CD4-positive, alpha-beta T cell (primary cell): Measurements from ENCODE around the gene TIGD1. TPM values are rescaled to one million over a fixed set of nuclear protein-coding genes. Genes with fewer than 3 reads are reported as not detected.

Experiments used
- ATAC-seq: fragments of 200-7000 bp; cut with Tn5 transposase; one replicate; pipeline ENCODE4 v1.10.0; 2022; ENCODE audit warnings: mild to moderate bottlenecking; ENCODE audit not compliant: poor library complexity
- CTCF ChIA-PET: fragments of 350-600 bp; sonication (Branson Sonifier 250); formaldehyde crosslinking; loops from one replicate; lab custom pipeline; 2021; ENCODE audit warnings: antibody characterized with exemption, inconsistent platforms; lab: Charles Lee
- POLR2A ChIA-PET: fragments of 350-600 bp; sonication (Branson Sonifier 250); formaldehyde crosslinking; loops from one replicate; lab custom pipeline; 2021; ENCODE audit warnings: antibody characterized with exemption, inconsistent platforms; lab: Charles Lee
- DNase-seq, 14 experiments: peaks; one replicate each; pipeline ENCODE4 v3.0.0-alpha.2; 2013 to 2020; ENCODE audit warnings: mixed read lengths in 2 of 14
- H3K27ac ChIP-seq, 2 donors: one replicate each; pipeline versions ENCODE4 v1.5.1 to v1.7.0; 2013; ENCODE audit warnings: low read length in 2 of 2, low read depth in 1 of 2, mild to moderate bottlenecking in 1 of 2
- H3K27me3 ChIP-seq, 2 experiments: 1 replicate in 1 of 2; 2 replicates in 1 of 2; pipeline versions ENCODE4 v1.6.1 to v1.7.0; 2013; ENCODE audit warnings: low read length in 2 of 2, control low read depth in 1 of 2, mild to moderate bottlenecking in 1 of 2, moderate library complexity in 1 of 2; ENCODE audit not compliant: insufficient read depth in 2 of 2, control insufficient read depth in 1 of 2
- H3K36me3 ChIP-seq: one replicate; pipeline ENCODE4 v1.6.1; 2013; ENCODE audit warnings: low read length, control low read depth; ENCODE audit not compliant: insufficient read depth
- H3K4me1 ChIP-seq: one replicate; pipeline ENCODE4 v1.6.1; 2013; ENCODE audit warnings: low read length, control low read depth; ENCODE audit not compliant: insufficient read depth
- H3K4me3 ChIP-seq: one replicate; pipeline ENCODE4 v1.5.1; 2013; ENCODE audit warnings: mild to moderate bottlenecking, low read length, moderate library complexity
- H3K9me3 ChIP-seq, 2 experiments: 1 replicate in 1 of 2; 2 replicates in 1 of 2; pipeline versions ENCODE4 v1.6.1 to v1.7.0; 2013; ENCODE audit warnings: low read length in 2 of 2, mild to moderate bottlenecking in 2 of 2, control low read depth in 1 of 2, moderate library complexity in 1 of 2; ENCODE audit not compliant: control insufficient read depth in 1 of 2, insufficient read depth in 1 of 2
- H3K27ac Mint-ChIP-seq: one replicate; pipeline ENCODE4 v1.8.0; 2020; ENCODE audit warnings: mixed read lengths
- H3K27me3 Mint-ChIP-seq: one replicate; pipeline ENCODE4 v1.8.0; 2021; ENCODE audit warnings: mixed read lengths
- H3K36me3 Mint-ChIP-seq: one replicate; pipeline ENCODE4 v1.8.0; 2021; ENCODE audit warnings: low read depth, mixed read lengths
- H3K4me1 Mint-ChIP-seq: one replicate; pipeline ENCODE4 v1.8.0; 2021; ENCODE audit warnings: low read depth, mixed read lengths
- H3K4me3 Mint-ChIP-seq: one replicate; pipeline ENCODE4 v1.8.0; 2020; ENCODE audit warnings: mild to moderate bottlenecking, mixed read lengths
- H3K9me3 Mint-ChIP-seq: one replicate; pipeline ENCODE4 v1.8.0; 2020; ENCODE audit warnings: mixed read lengths
- CTCF ChIP-seq: fragments of 200-600 bp; IDR thresholded peaks from one replicate; pipeline ENCODE4 v1.8.0; 2022; ENCODE audit warnings: antibody characterized with exemption, mild to moderate bottlenecking
- intact Hi-C, 2 experiments: fragments of 100-400 bp; cut with DNase I in 1 of 2; cut with micrococcal nuclease in 1 of 2; formaldehyde crosslinking; loops; one replicate each; pipeline versions ENCODE4 v1.15.1 to v1.9.0; 2023 to 2025; cut with DNase I, micrococcal nuclease
- total RNA-seq, 174 experiments: library from RNA in 2 of 174; stranded (reverse) in 2 of 174; gene quantifications; one replicate each; pipeline ENCODE4 v1.2.3 and lab custom pipeline; 2021 to 2026

Gene TIGD1
- total RNA-seq, 2 experiments from 2014 or later, result 22.1 to 22.2 TPM

- no peak for TF ChIP-seq CTCF
- DNase-seq, result no peak
- peaks cover 0 to 8% of the 10 kb centered on the region in 2 experiments for H3K27me3 ChIP-seq
- peaks cover 7% of the 10 kb centered on the region for H3K4me1 ChIP-seq
- Mint-ChIP-seq H3K27me3 (peaks cover 9% of the 10 kb centered on the region), H3K4me3 (no peak overlapping the region), H3K4me1 (peaks cover 7% of the 10 kb centered on the region), H3K9me3 (no peaks in the 10 kb centered on the region), H3K27ac (no peak overlapping the region), H3K36me3 (peaks cover 10% of the 10 kb centered on the region)
- no peak overlapping the region for H3K27ac ChIP-seq
- peaks cover 0 to 4% of the 10 kb centered on the region in 2 experiments for H3K9me3 ChIP-seq
- CTCF ChIA-PET, result no interaction called here
- no peak overlapping the region for H3K4me3 ChIP-seq
- POLR2A ChIA-PET, result no interaction called here
- H3K36me3 ChIP-seq, result peaks cover 6% of the 10 kb centered on the region
- intact Hi-C loops, result no loop called here
- ATAC-seq, result no peak
Observed at GRCh38 chr2:232541195-232541960, 9.0 kb downstream of the TIGD1 start.

- Histone ChIP-seq H3K27me3 (peaks cover 0 to 16% of the 10 kb centered on the region in 2 experiments), H3K4me1 (peaks cover 1% of the 10 kb centered on the region), H3K4me3 (no peak overlapping the region), H3K9me3 (peaks cover 0 to 12% of the 10 kb centered on the region in 2 experiments), H3K27ac (no peak overlapping the region), H3K36me3 (no peaks in the 10 kb centered on the region)
- no peak overlapping the region for H3K4me3 Mint-ChIP-seq
- POLR2A ChIA-PET, result no interaction called here
- no peak overlapping the region for H3K27ac Mint-ChIP-seq
- TF ChIP-seq CTCF, result no peak
- peaks cover 6% of the 10 kb centered on the region for H3K4me1 Mint-ChIP-seq
- intact Hi-C loops, result no loop called here
- peaks cover 12% of the 10 kb centered on the region for H3K27me3 Mint-ChIP-seq
- no peaks in the 10 kb centered on the region for H3K9me3 Mint-ChIP-seq
- no peak for ATAC-seq
- CTCF ChIA-PET, result no interaction called here
- DNase-seq, result no peak
- peaks cover 10% of the 10 kb centered on the region for H3K36me3 Mint-ChIP-seq
Observed at GRCh38 chr2:232540441-232541041, 9.8 kb downstream of the TIGD1 start.

DNA sequence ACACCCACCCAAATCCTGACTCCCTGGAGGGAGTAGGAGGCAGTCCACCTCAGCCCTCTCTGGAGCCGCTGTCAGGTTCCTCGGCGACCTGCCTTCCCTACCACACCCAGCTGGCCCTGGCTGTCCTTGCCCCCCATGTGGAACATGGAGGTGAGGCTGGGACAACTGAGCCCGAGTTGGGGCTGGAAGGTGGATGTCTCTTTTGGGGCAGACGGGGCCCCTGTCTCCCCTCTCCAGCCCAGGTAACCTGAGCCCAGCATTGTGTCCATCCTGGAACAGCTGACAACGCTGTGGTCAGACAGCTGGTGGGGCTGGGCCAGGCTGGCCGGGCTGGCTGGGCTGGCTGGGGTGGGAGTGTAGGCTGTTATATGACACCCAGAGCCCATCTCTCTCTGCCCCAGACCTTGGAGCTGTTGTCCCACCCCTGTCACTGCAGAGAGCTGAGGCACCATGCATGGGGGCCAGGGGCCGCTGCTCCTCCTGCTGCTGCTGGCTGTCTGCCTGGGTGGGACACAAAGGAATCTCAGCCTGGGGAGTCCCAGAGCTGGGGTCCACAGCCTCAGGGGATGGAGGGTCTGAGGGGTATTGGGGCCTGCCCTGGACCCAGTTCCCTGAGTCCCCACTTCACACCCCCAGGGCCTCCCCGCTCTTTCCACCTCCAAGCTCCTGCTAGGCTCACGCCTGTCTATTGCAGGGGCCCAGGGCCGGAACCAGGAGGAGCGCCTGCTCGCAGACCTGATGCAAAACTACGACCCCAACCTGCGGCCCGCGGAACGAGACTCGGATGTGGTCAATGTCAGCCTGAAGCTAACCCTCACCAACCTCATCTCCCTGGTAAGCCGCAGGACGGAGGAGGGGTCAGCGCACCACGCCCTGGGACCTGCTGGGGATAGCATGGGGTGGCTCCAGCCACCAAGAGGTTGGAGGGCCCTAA lies 10.8 kb downstream of the TIGD1 start, which contains the start of gene CHRNG:
TSS of gene CHRNG (plus strand) at position 395 of the 934 bp plus-strand sequence. CDS start at position 451, 56 bp downstream.
- DNase-seq (no peak), ATAC-seq (no peak)
- peaks cover 4% of the 10 kb centered on the region for H3K36me3 Mint-ChIP-seq
- no peaks in the 10 kb centered on the region for H3K9me3 Mint-ChIP-seq
- CTCF ChIA-PET, result no interaction called here
- intact Hi-C loops, result no loop called here
- no peak for TF ChIP-seq CTCF
- H3K27me3 ChIP-seq, result peaks cover 0 to 19% of the 10 kb centered on the region in 2 experiments
- no peaks in the 10 kb centered on the region for H3K36me3 ChIP-seq
- H3K9me3 ChIP-seq, result peaks cover 0 to 18% of the 10 kb centered on the region in 2 experiments
- peaks cover 6% of the 10 kb centered on the region for H3K4me1 Mint-ChIP-seq
- POLR2A ChIA-PET, result no interaction called here
- no peak within 1 kb of the TSS for H3K4me3 Mint-ChIP-seq
- no peaks in the 10 kb centered on the region for H3K4me1 ChIP-seq
- H3K27ac Mint-ChIP-seq, result no peak within 1 kb of the TSS
- no peak within 1 kb of the TSS for H3K27ac ChIP-seq
- H3K27me3 Mint-ChIP-seq, result peaks cover 12% of the 10 kb centered on the region
- H3K4me3 ChIP-seq, result no peak within 1 kb of the TSS
